H9 (cell line): ENCODE results near the gene FRMPD1. TPM values are rescaled to one million over a fixed set of nuclear protein-coding genes. Genes with fewer than 3 reads are reported as not detected.

Experiments
- DNase-seq: peaks from one replicate; pipeline ENCODE4 v3.0.0-alpha.2; 2017
- H2AFZ ChIP-seq: one replicate; pipeline ENCODE4 v1.6.1; 2013; ENCODE audit warnings: mild to moderate bottlenecking, low read length, control low read depth, moderate library complexity
- H2AK5ac ChIP-seq: 2 replicates; pipeline ENCODE4 v1.6.1; 2013; ENCODE audit warnings: low read length, control low read depth, mixed read lengths; ENCODE audit not compliant: insufficient read length
- H2BK120ac ChIP-seq: one replicate; pipeline ENCODE4 v1.6.1; 2013; ENCODE audit warnings: low read depth, mild to moderate bottlenecking, low read length, control low read depth, inconsistent platforms; ENCODE audit not compliant: poor library complexity, severe bottlenecking
- H2BK12ac ChIP-seq: 2 replicates; pipeline ENCODE4 v1.6.1; 2013; ENCODE audit warnings: low read length, control low read depth, mixed read lengths, low read depth; ENCODE audit not compliant: insufficient read length
- H2BK15ac ChIP-seq: 2 replicates; pipeline ENCODE4 v1.6.1; 2013; ENCODE audit warnings: low read depth, low read length, control low read depth
- H2BK20ac ChIP-seq: one replicate; pipeline ENCODE4 v1.6.1; 2013; ENCODE audit warnings: low read depth, mild to moderate bottlenecking, low read length, control low read depth, inconsistent platforms; ENCODE audit not compliant: poor library complexity, severe bottlenecking
- H2BK5ac ChIP-seq: 2 replicates; pipeline ENCODE4 v1.6.1; 2013; ENCODE audit warnings: low read length, control low read depth, mixed read lengths; ENCODE audit not compliant: insufficient read length
- H3K14ac ChIP-seq: 2 replicates; pipeline ENCODE4 v1.6.1; 2013; ENCODE audit warnings: low read length, control low read depth; ENCODE audit not compliant: insufficient read depth
- H3K18ac ChIP-seq: 2 replicates; pipeline ENCODE4 v1.6.1; 2013; ENCODE audit warnings: low read depth, mild to moderate bottlenecking, mixed read lengths, low read length, control low read depth; ENCODE audit not compliant: insufficient read length
- H3K23ac ChIP-seq: 2 replicates; pipeline ENCODE4 v1.6.1; 2013; ENCODE audit warnings: low read length, control low read depth, mixed read lengths, low read depth; ENCODE audit not compliant: insufficient read length
- H3K23me2 ChIP-seq: 2 replicates; pipeline ENCODE4 v1.6.1; 2013; ENCODE audit warnings: low read depth, mild to moderate bottlenecking, mixed read lengths, low read length, control low read depth; ENCODE audit not compliant: insufficient read length, poor library complexity, severe bottlenecking
- H3K27ac ChIP-seq: 2 replicates; pipeline ENCODE4 v1.5.1; 2013; ENCODE audit warnings: low read length, control low read depth, mixed read lengths, low read depth; ENCODE audit not compliant: insufficient read length
- H3K27me3 ChIP-seq: 2 replicates; pipeline ENCODE4 v1.6.1; 2013; ENCODE audit warnings: low read length, control low read depth, inconsistent platforms; ENCODE audit not compliant: insufficient read depth
- H3K4ac ChIP-seq: 2 replicates; pipeline ENCODE4 v1.6.1; 2013; ENCODE audit warnings: low read depth, mild to moderate bottlenecking, control low read depth, inconsistent platforms, low read length, moderate library complexity
- H3K4me1 ChIP-seq: 2 replicates; pipeline ENCODE4 v1.6.1; 2013; ENCODE audit warnings: low read length, control low read depth, inconsistent platforms; ENCODE audit not compliant: insufficient read depth
- H3K4me2 ChIP-seq: 2 replicates; pipeline ENCODE4 v1.6.1; 2013; ENCODE audit warnings: low read length, control low read depth, mixed read lengths; ENCODE audit not compliant: insufficient read length, insufficient read depth
- H3K56ac ChIP-seq: 2 replicates; pipeline ENCODE4 v1.6.1; 2013; ENCODE audit warnings: low read depth, mild to moderate bottlenecking, mixed read lengths, low read length, control low read depth; ENCODE audit not compliant: insufficient read length
- H3K79me1 ChIP-seq: 2 replicates; pipeline ENCODE4 v1.6.1; 2013; ENCODE audit warnings: low read depth, mild to moderate bottlenecking, moderate library complexity, low read length, control low read depth, inconsistent platforms; ENCODE audit not compliant: insufficient read depth, poor library complexity, severe bottlenecking
- H3K79me2 ChIP-seq: 2 replicates; pipeline ENCODE4 v1.6.1; 2013; ENCODE audit warnings: low read length, control low read depth, inconsistent platforms; ENCODE audit not compliant: insufficient read depth
- H3K9ac ChIP-seq: 2 replicates; pipeline ENCODE4 v1.6.1; 2013; ENCODE audit warnings: low read length, control low read depth, mixed read lengths; ENCODE audit not compliant: insufficient read length; ENCODE audit errors: extremely low read depth
- H3K9me3 ChIP-seq: one replicate; pipeline ENCODE4 v1.6.1; 2013; ENCODE audit warnings: low read depth, low read length, inconsistent platforms; ENCODE audit not compliant: control insufficient read depth
- H3T11ph ChIP-seq: one replicate; pipeline ENCODE4 v1.6.1; 2013; ENCODE audit warnings: mild to moderate bottlenecking, low read length, control low read depth, inconsistent platforms
- H4K20me1 ChIP-seq: one replicate; pipeline ENCODE4 v1.6.1; 2013; ENCODE audit not compliant: control insufficient read depth, insufficient read length, insufficient read depth
- H4K5ac ChIP-seq: 2 replicates; pipeline ENCODE4 v1.6.1; 2013; ENCODE audit warnings: low read depth, mild to moderate bottlenecking, mixed read lengths, low read length, control low read depth; ENCODE audit not compliant: insufficient read length
- H4K8ac ChIP-seq: replicated peaks from 2 replicates; pipeline ENCODE4 v1.6.1; 2013; ENCODE audit warnings: low read length, control low read depth, mixed read lengths, low read depth; ENCODE audit not compliant: insufficient read length
- H4K91ac ChIP-seq: 2 replicates; pipeline ENCODE4 v1.6.1; 2013; ENCODE audit warnings: low read depth, mild to moderate bottlenecking, moderate library complexity, mixed read lengths, low read length, control low read depth; ENCODE audit not compliant: insufficient read length
- H3K27ac Mint-ChIP-seq, 3 experiments: 2 replicates in 2 of 3; 3 replicates in 1 of 3; pipeline ENCODE4 v1.8.0; 2020 to 2021; ENCODE audit warnings: mixed read lengths in 3 of 3, mild to moderate bottlenecking in 1 of 3, moderate library complexity in 1 of 3
- H3K27me3 Mint-ChIP-seq: 2 replicates; pipeline ENCODE4 v1.8.0; 2021; ENCODE audit warnings: low read depth, mild to moderate bottlenecking, moderate library complexity, mixed read lengths
- H3K36me3 Mint-ChIP-seq, 3 experiments: 2 replicates in 2 of 3; 3 replicates in 1 of 3; pipeline ENCODE4 v1.8.0; 2020 to 2021; ENCODE audit warnings: low read depth in 3 of 3, mixed read lengths in 3 of 3; ENCODE audit not compliant: insufficient read depth in 1 of 3
- H3K4me1 Mint-ChIP-seq, 2 experiments: 2 replicates each; pipeline ENCODE4 v1.8.0; 2020; ENCODE audit warnings: mixed read lengths in 2 of 2
- H3K4me3 Mint-ChIP-seq, 2 experiments: 2 replicates in 1 of 2; 3 replicates in 1 of 2; pipeline ENCODE4 v1.8.0; 2020 to 2021; ENCODE audit warnings: mild to moderate bottlenecking in 2 of 2, mixed read lengths in 2 of 2, moderate library complexity in 1 of 2
- H3K9me3 Mint-ChIP-seq, 2 experiments: 2 replicates in 1 of 2; 3 replicates in 1 of 2; pipeline ENCODE4 v1.8.0; 2020; ENCODE audit warnings: mild to moderate bottlenecking in 2 of 2, mixed read lengths in 2 of 2, moderate library complexity in 1 of 2
- WGBS: extraction: QIAGEN DNeasy Blood & Tissue Kit; methylation state at CpG from one replicate; pipeline ENCODE4 v1.1.7; 2013; ENCODE audit warnings: missing lambda C conversion rate, low lambda C conversion rate, mixed read lengths; ENCODE audit not compliant: insufficient read length; ENCODE audit errors: extremely low coverage; 5-methylcytosine and 5-hydroxymethylcytosine counted together
- total RNA-seq: library from RNA; stranded (reverse); gene quantifications from 2 replicates; pipeline ENCODE4 v1.2.1, GENCODE V29; 2021
- TF ChIP-seq, protein P1 (sequence below): fragments of 200-600 bp; sonication (generic); conservative IDR thresholded peaks from 3 replicates; pipeline ENCODE4 v1.8.0; 2021; ENCODE audit warnings: antibody characterized with exemption, mild to moderate bottlenecking

Gene FRMPD1
- total RNA-seq, 1 experiment from 2014 or later = 0.04 TPM

DNA sequence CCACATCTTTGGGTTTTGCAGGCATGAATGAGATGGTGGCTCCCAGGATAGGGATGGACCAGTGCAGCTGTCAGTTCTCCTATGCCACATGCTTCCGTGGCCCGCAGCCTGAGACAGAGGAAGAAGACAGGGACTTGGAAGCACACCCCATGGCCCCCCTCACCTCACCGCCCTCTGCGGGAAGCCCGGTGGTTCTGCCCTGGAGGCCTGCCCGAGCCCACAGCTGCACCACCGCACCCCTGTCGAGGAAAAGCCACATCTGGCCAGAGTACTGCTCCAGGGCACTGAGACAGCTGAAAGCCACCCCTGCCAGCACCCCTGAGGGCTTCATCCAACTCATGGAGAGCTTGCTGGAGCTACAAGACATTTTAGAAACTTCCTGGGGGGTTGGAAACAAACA is 95.2 kb downstream of the FRMPD1 start:
- Histone ChIP-seq H3K9me3 (no peaks in the 10 kb centered on the region), H2BK5ac (no peak overlapping the region), H3K56ac (no peak overlapping the region), H2BK12ac (no peak overlapping the region), H3K27ac (no peak overlapping the region), H3K23ac (no peak overlapping the region), H3K79me2 (no peaks in the 10 kb centered on the region), H3K79me1 (no peaks in the 10 kb centered on the region), H3K4me1 (no peaks in the 10 kb centered on the region), H3K4ac (no peak overlapping the region), H4K8ac (no peak overlapping the region), H3K14ac (no peak overlapping the region), H4K20me1 (no peaks in the 10 kb centered on the region), H2BK120ac (no peak overlapping the region), H3K23me2 (no peaks in the 10 kb centered on the region), H3K27me3 (no peaks in the 10 kb centered on the region), H3K18ac (no peak overlapping the region), H4K5ac (no peak overlapping the region), H2BK20ac (no peak overlapping the region), H2AFZ (no peak overlapping the region), H3K9ac (no peak overlapping the region), H2BK15ac (no peak overlapping the region), H3K4me2 (no peak overlapping the region), H3T11ph (no peak overlapping the region), H4K91ac (no peak overlapping the region), H2AK5ac (no peak overlapping the region)
- H3K4me3 Mint-ChIP-seq = no peak overlapping the region
- no peaks in the 10 kb centered on the region for H3K9me3 Mint-ChIP-seq
- H3K27me3 Mint-ChIP-seq = peaks cover 13% of the 10 kb centered on the region
- no peaks in the 10 kb centered on the region for H3K36me3 Mint-ChIP-seq
- H3K4me1 Mint-ChIP-seq = peaks cover 6 to 12% of the 10 kb centered on the region in 2 experiments
- no peak overlapping the region for H3K27ac Mint-ChIP-seq
- no CpG with 5 or more reads among the region's 8 CpGs for WGBS
- TF ChIP-seq, protein P1, sequence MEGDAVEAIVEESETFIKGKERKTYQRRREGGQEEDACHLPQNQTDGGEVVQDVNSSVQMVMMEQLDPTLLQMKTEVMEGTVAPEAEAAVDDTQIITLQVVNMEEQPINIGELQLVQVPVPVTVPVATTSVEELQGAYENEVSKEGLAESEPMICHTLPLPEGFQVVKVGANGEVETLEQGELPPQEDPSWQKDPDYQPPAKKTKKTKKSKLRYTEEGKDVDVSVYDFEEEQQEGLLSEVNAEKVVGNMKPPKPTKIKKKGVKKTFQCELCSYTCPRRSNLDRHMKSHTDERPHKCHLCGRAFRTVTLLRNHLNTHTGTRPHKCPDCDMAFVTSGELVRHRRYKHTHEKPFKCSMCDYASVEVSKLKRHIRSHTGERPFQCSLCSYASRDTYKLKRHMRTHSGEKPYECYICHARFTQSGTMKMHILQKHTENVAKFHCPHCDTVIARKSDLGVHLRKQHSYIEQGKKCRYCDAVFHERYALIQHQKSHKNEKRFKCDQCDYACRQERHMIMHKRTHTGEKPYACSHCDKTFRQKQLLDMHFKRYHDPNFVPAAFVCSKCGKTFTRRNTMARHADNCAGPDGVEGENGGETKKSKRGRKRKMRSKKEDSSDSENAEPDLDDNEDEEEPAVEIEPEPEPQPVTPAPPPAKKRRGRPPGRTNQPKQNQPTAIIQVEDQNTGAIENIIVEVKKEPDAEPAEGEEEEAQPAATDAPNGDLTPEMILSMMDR = no peak
- no peak for DNase-seq
